HG03442 (cell line): ENCODE results near the gene GNAT3.

Source experiments
- ATAC-seq: cut with Tn5 transposase; IDR thresholded peaks from one replicate; pipeline ENCODE4 v1.9.1; 2021; ENCODE audit warnings: mild to moderate bottlenecking, moderate library complexity; ENCODE audit not compliant: unreplicated experiment

Gene GNAT3

GRCh38 chr7:80511964-80512363 is at the start of gene GNAT3:
TSS of gene GNAT3 (minus strand) at chr7:80512064. CDS start at chr7:80511926, 138 bp downstream.
- ATAC-seq: no peak

GRCh38 chr7:80558116-80558515 is 46.3 kb upstream of the GNAT3 start:
- ATAC-seq: no peak

DNA sequence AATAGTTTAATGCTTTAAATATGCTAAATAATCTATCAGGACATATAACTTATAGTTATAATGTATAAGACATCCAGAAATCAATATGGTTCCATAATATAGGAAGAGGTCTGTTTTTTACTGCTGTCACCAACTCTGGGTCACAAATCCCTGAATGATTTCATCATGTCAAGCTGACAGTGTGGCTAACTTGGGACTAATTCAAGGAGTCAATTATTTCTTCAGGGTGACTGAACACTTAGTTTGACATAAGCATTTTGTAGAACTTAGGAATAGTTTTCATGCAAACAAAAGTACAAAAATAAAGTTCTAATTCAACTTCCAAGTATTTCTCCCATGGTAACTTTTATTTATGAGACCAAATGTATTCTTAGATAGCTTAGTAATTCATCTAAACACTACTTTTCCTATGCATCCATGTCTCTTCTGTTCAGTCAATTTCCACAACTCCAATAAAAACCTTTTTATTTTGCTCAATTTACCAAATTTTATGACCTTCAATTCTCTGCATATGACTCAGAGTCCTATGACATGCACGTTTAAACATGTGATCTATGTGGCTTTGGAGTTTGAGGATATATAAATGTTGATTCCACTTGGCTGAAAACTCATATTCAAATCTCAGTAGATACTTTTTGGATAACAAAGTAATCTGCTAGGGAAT is 40.3 kb upstream of the GNAT3 start:
- no peak for ATAC-seq

GRCh38 chr7:80550005-80550404 is 38.1 kb upstream of the GNAT3 start:
- no peak for ATAC-seq

DNA sequence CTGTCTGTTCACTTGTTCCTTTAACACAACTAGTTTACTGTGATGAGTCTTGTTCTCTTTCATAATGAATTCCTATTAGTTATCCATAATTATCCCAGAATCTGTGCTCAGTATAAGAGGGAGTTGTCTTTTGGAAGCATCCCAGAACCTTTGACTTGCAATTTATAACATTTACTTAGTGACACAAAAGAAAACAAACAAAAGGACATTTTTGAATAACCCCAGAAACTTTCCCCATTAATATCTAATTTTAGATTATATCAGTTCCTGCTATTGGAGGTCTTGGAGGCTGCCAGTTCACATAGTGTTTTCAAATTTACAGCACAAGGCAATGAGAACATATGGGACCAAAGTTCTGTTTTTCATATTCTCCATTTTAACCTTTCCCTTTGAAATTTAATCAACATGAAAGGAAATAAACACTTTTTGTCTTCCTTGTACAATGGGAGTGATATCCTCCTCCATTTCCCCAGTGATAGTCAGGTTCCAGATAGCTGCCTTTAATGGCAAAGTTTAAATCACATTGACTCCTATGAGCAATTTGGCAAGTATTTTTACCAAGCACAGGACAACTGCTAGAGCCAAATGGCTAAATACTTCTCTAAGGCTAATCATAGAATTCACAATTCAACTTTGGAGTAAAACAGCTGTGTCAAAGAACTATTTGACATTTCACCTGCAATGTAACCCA is 37.1 kb upstream of the GNAT3 start:
- no peak for ATAC-seq

GRCh38 chr7:80542398-80542797 is 30.5 kb upstream of the GNAT3 start:
- no peak for ATAC-seq

GRCh38 chr7:80540836-80541235 is 29.0 kb upstream of the GNAT3 start:
- no peak for ATAC-seq

GRCh38 chr7:80537091-80537490 is 25.2 kb upstream of the GNAT3 start:
- ATAC-seq: no peak

DNA sequence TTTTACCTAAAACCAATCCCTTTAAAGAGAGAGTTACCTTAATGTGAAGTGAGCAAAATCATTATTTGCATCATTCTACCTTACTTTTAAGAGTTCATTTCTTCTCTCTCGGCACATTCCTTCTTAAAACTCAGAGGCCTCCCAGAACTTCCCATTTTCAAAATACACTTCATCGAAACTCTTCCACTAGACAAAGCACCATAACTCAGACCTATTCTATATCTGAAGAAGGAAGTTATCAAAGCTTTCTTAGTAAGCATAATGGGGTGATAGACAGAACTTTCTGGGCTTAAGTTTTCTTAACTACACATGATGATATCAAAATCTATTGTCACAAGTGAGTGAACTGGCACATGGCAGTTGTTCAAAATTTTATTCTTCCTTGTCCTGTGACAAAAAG is 24.6 kb upstream of the GNAT3 start:
- ATAC-seq: no peak

- ATAC-seq: no peak
Observed at GRCh38 chr7:80533287-80533686, 21.4 kb upstream of the GNAT3 start.

DNA sequence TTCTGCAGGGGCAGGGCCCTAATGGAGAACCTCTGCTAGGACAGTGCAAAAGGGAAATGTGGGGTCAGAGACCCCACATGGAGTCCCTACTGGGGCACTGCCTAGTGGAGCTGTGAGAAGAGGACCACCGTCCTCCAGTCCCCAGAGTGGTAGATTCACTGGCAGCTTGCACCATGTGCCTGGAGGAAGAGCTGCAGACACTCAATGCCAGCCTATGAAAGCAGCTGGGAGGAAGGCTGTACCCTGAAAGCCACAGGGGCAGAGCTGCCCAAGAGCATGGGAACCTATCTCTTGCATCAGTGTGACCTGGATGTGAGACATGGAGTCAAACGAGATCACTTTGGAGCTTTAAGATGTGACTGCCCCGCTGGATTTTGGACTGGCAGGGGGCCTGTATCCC is 20.3 kb upstream of the GNAT3 start:
- ATAC-seq: no peak

- no peak for ATAC-seq
Observed at GRCh38 chr7:80530136-80530535, 18.3 kb upstream of the GNAT3 start.

DNA sequence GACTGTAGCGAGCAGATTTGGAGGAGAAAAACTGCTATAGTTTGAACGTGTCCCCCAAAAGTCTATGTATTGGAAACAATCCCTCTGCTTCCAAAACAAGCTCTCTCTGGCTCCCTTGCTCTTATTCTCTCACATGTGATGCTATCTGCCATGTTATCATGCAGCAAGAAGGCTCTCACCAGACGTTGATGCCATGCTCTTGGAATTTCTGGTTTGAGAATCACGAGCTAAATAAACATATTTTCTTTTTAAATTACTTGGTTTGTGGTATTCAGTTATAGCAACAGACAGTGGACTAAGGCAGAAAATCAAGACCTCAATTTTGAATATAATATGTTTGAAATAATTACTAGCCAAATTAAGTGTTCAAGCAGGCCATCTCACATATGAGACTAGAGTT is 17.5 kb upstream of the GNAT3 start:
- no peak for ATAC-seq

- no peak for ATAC-seq
Observed at GRCh38 chr7:80528689-80529088, 16.8 kb upstream of the GNAT3 start.

DNA sequence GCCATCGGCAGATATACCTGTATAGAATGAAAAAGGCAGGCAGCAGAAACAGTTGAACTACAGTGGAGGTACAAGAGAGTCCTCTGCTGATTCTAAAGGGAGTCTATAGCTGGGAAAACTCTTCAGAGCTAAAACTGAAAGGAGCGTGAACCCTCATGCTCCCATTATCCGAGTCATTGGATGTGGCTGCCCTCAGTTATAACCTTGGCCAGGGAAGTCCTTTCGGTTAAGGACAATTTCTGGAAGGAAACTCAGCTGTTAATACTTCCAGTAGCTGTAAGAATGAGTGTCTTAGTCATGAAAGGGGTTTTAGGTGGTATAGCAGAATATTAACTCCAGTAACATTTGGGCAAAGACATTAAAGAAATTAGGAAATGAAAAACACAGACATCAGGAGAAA is 14.6 kb upstream of the GNAT3 start:
- ATAC-seq: no peak

GRCh38 chr7:80524693-80525092 is 12.8 kb upstream of the GNAT3 start:
- ATAC-seq: no peak

GRCh38 chr7:80521809-80522208 is 9.9 kb upstream of the GNAT3 start:
- no peak for ATAC-seq

DNA sequence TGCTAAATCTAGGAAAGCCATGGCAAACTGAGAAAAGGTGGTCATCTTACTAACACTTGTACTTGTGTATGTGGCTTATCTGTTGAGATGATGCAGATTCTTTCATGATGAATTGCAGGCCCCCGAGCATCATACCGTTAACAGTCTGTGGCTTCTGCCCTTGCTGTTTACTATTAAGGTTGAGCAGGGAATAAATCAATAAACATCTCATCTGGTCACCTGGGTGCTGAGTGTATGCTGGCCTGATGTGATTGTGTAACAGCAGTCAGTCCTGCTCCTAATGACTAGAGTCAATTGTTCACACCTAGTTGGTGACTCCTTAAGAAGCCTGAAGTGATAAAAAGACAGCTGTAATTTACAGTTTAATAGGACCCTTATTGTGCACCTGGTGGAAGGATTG is 8.3 kb upstream of the GNAT3 start:
- ATAC-seq: no peak

DNA sequence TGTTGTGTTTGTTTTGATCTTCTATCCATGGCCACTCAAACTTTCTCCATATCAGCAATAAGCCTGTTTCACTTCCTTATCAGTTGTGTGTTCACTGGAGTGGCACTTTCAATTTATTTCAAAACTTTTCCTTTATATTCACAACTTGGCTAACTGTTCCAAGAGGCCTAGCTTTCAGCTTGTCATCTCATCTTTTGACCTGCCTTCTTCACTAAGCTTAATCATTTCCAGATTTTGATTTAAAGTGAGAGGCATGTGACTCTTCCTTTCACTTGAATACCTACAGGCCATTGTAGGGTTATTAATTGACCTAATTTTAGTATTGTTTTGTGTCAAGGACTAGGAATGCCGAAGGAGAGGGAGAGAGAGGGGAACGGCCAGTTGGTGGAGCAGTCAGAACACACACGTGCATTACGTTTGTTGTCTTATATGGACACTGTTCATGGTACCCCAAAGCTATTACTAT is 5.5 kb upstream of the GNAT3 start:
- no peak for ATAC-seq

GRCh38 chr7:80515298-80515697 is 3.4 kb upstream of the GNAT3 start:
- no peak for ATAC-seq

DNA sequence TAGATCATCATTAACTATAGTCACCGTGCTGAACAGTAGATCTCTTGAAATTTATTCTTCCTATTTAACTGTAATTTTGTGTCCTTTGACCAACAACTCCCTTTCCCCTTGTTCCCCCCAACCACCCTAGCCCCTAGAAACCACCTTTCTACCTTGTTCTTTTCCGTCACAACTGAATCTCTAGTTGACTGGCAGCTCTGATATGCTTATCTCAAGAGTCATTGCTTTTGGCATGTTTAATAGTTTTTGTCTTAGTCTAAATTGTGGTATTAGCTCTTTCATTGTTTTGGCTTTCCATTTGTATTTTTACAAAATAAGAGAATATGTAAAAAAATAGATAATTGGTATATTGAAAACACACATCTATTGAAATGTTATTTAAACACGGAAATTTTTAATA is 1.8 kb downstream of the GNAT3 start:
- no peak for ATAC-seq

DNA sequence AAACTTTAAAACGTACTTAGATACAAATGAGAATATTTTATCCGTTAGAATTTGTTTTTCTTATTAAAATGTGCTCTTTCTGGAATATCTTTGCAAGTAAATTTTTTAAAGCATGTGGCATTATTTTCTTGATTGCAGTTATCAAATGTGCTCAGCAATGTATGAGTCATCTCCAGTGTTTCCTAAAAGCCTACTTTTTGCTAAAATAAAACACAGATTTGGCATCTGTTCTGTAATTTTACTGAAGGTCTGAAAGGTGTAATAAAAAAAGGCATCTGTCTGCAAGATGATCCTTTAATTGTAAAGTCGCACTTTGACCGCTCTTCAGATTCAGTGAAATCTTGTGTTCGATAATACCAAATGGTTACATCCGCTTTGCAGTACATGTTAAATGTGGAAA is 3.4 kb downstream of the GNAT3 start:
- ATAC-seq: no peak
